GM23338 (cell line): ENCODE data around the gene CAP1. TPM values are rescaled to one million over a fixed set of nuclear protein-coding genes. Genes with fewer than 3 reads are reported as not detected.

Experiments used
- ATAC-seq: fragments of 200-7000 bp; cut with Tn5 transposase; 3 replicates; pipeline ENCODE4 v1.9.1; 2020
- DNase-seq: peaks from one replicate; pipeline ENCODE4 v3.0.0-alpha.2; 2015; ENCODE audit warnings: low spot score
- H2AFZ ChIP-seq: fragments of 200-600 bp; sonication (generic); 2 replicates; pipeline ENCODE4 v1.8.0; 2016; ENCODE audit warnings: antibody characterized with exemption, mild to moderate bottlenecking, moderate library complexity
- H3F3A ChIP-seq: fragments of 200-600 bp; sonication (generic); replicated peaks from 2 replicates; pipeline ENCODE4 v1.8.0; 2017; ENCODE audit warnings: antibody characterized with exemption, mixed run types, low read depth
- H3K27ac ChIP-seq: fragments of 200-600 bp; sonication (generic); 2 replicates; pipeline ENCODE4 v1.6.1; 2016; ENCODE audit warnings: low read depth
- H3K27me3 ChIP-seq: fragments of 200-600 bp; sonication (generic); 2 replicates; pipeline ENCODE4 v1.8.0; 2016; ENCODE audit warnings: mild to moderate bottlenecking, mixed run types, moderate library complexity; ENCODE audit not compliant: insufficient read depth
- H3K36me3 ChIP-seq: fragments of 200-600 bp; sonication (generic); 2 replicates; pipeline ENCODE4 v1.8.0; 2016; ENCODE audit warnings: mild to moderate bottlenecking; ENCODE audit not compliant: insufficient read depth
- H3K4me1 ChIP-seq: fragments of 200-600 bp; sonication (generic); 2 replicates; pipeline ENCODE4 v1.8.0; 2016; ENCODE audit warnings: mild to moderate bottlenecking, moderate library complexity; ENCODE audit not compliant: insufficient read depth
- H3K4me2 ChIP-seq: fragments of 200-600 bp; sonication (generic); 2 replicates; pipeline ENCODE4 v1.7.1; 2017; ENCODE audit warnings: mixed run types
- H3K4me3 ChIP-seq: fragments of 200-600 bp; sonication (generic); 2 replicates; pipeline ENCODE4 v1.6.1; 2016; ENCODE audit warnings: mixed run types
- H3K79me2 ChIP-seq: fragments of 200-600 bp; sonication (generic); replicated peaks from 2 replicates; pipeline ENCODE4 v1.8.0; 2017; ENCODE audit warnings: mild to moderate bottlenecking; ENCODE audit not compliant: insufficient read depth
- H3K9me2 ChIP-seq: fragments of 200-600 bp; sonication (generic); 2 replicates; pipeline ENCODE4 v1.8.0; 2017; ENCODE audit not compliant: insufficient read depth
- H4K20me1 ChIP-seq: fragments of 200-600 bp; sonication (generic); replicated peaks from 2 replicates; pipeline ENCODE4 v1.8.0; 2017; ENCODE audit warnings: mild to moderate bottlenecking; ENCODE audit not compliant: insufficient read depth
- H3K27ac Mint-ChIP-seq: 2 replicates; pipeline ENCODE4 v1.8.0; 2020; ENCODE audit warnings: inconsistent platforms, mild to moderate bottlenecking, moderate library complexity, mixed read lengths
- H3K27me3 Mint-ChIP-seq: 3 replicates; pipeline ENCODE4 v1.8.0; 2022; ENCODE audit warnings: low read depth, mild to moderate bottlenecking, moderate library complexity, mixed read lengths, inconsistent platforms; ENCODE audit not compliant: insufficient read depth, poor library complexity
- H3K36me3 Mint-ChIP-seq: 3 replicates; pipeline ENCODE4 v1.8.0; 2021; ENCODE audit warnings: low read depth, mild to moderate bottlenecking, inconsistent platforms, moderate library complexity, mixed read lengths
- H3K4me1 Mint-ChIP-seq: 3 replicates; pipeline ENCODE4 v1.8.0; 2020; ENCODE audit warnings: mild to moderate bottlenecking, inconsistent platforms, mixed read lengths
- H3K4me3 Mint-ChIP-seq: 3 replicates; pipeline ENCODE4 v1.8.0; 2021; ENCODE audit warnings: moderate library complexity, mild to moderate bottlenecking, inconsistent platforms, mixed read lengths
- H3K9me3 Mint-ChIP-seq: 3 replicates; pipeline ENCODE4 v1.8.0; 2020; ENCODE audit warnings: moderate library complexity, mild to moderate bottlenecking, inconsistent platforms, mixed read lengths
- CREB1 ChIP-seq: fragments of 250-450 bp; sonication (Bioruptor Pico); IDR thresholded peaks from 2 replicates; pipeline ENCODE4 v1.5.0; 2020; ENCODE audit warnings: low read depth, mild to moderate bottlenecking, moderate library complexity
- CTCF ChIP-seq, 2 experiments: fragments of 200-600 bp in 1 of 2; sonication (generic) in 1 of 2; conservative IDR thresholded peaks; 2 replicates each; pipeline versions ENCODE4 v1.5.1 to v1.6.1; 2016 to 2017; ENCODE audit warnings: antibody characterized with exemption in 2 of 2, low read depth in 2 of 2, mild to moderate bottlenecking in 2 of 2, moderate library complexity in 1 of 2
- ETS1 ChIP-seq: IDR thresholded peaks from 2 replicates; pipeline ENCODE4 v1.6.1; 2016; ENCODE audit warnings: antibody characterized with exemption
- JUNB ChIP-seq: IDR thresholded peaks from one replicate; pipeline ENCODE4 v1.6.1; 2016; ENCODE audit warnings: antibody characterized with exemption; ENCODE audit not compliant: unreplicated experiment
- POLR2AphosphoS5 ChIP-seq: IDR thresholded peaks from 2 replicates; pipeline ENCODE4 v1.6.1; 2016; ENCODE audit warnings: antibody characterized with exemption, low read depth
- STAT1 ChIP-seq: IDR thresholded peaks from one replicate; pipeline ENCODE4 v1.6.1; 2016; ENCODE audit warnings: antibody characterized with exemption; ENCODE audit not compliant: unreplicated experiment
- ZNF114 ChIP-seq: fragments of 250-450 bp; sonication (Bioruptor Pico); IDR thresholded peaks from 2 replicates; pipeline ENCODE4 v1.5.0; 2020; ENCODE audit warnings: mild to moderate bottlenecking, moderate library complexity
- ZNF331 ChIP-seq: fragments of 250-450 bp; sonication (Bioruptor Pico); IDR thresholded peaks from 2 replicates; pipeline ENCODE4 v1.5.0; 2020; ENCODE audit warnings: low read depth, mild to moderate bottlenecking, moderate library complexity
- polyA plus RNA-seq: library from polyadenylated mRNA; unstranded; fragments of >200 nt; fragmentation: Nextera tagmentation; extraction: Ambion mirVana; gene quantifications from 2 replicates; pipeline ENCODE4 v1.2.1, GENCODE V29; 2016
- total RNA-seq: library from RNA; depleted of rRNA; stranded (reverse); fragments of >200 nt; shearing (Covaris generic); gene quantifications from 2 replicates; pipeline ENCODE4 v1.2.3, GENCODE V29; 2014
- TF ChIP-seq, protein P1 (sequence below): fragments of 250-450 bp; sonication (Bioruptor Pico); IDR thresholded peaks from 2 replicates; pipeline ENCODE4 v1.5.0; 2020; ENCODE audit warnings: mild to moderate bottlenecking, moderate library complexity
- TF ChIP-seq, protein P2 (sequence below): IDR thresholded peaks from one replicate; pipeline ENCODE4 v1.6.1; 2018; ENCODE audit warnings: antibody characterized with exemption; ENCODE audit not compliant: unreplicated experiment

The CAP1 gene
- total and polyA plus RNA-seq, 2 experiments from 2014 or later = 133 to 254 TPM

DNA sequence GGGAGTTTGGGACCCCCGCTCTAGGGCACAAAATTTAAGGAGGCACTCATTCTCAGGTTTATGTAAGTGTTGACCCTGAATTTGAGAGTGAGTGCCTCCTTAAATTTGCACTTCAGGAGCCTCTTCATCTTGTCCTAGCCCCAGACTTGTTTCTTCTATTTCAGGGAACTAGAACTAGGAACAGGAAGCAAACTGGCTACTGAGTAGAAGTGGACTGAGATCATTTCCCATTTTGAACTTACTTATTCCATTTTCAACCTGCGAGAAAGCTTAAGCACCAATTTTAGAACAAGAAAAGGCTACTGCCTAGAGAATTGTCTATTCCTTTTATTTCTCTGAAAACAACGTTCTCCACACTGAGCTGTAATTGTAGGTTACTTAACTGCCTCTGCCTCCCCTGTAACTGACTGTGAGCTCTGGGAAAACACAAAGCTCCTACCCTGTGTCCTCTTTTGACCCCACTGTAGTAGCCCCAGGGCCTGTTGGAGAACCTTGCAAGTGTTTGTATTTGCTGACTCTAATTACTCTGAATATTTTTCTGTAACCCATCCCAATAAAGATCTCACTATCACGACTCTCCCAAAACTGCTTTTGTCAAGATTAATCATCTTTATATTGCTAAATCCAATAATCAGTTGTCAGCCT is 54.1 kb downstream of the CAP1 start:
- no peak for TF ChIP-seq ZNF114 (CRISPR knock-in tag)
- TF ChIP-seq CTCF (conservative IDR thresholded peaks at IDR 0.05; ENCODE audit: low read depth in 2 of 2) = no peak
- TF ChIP-seq, protein P1, sequence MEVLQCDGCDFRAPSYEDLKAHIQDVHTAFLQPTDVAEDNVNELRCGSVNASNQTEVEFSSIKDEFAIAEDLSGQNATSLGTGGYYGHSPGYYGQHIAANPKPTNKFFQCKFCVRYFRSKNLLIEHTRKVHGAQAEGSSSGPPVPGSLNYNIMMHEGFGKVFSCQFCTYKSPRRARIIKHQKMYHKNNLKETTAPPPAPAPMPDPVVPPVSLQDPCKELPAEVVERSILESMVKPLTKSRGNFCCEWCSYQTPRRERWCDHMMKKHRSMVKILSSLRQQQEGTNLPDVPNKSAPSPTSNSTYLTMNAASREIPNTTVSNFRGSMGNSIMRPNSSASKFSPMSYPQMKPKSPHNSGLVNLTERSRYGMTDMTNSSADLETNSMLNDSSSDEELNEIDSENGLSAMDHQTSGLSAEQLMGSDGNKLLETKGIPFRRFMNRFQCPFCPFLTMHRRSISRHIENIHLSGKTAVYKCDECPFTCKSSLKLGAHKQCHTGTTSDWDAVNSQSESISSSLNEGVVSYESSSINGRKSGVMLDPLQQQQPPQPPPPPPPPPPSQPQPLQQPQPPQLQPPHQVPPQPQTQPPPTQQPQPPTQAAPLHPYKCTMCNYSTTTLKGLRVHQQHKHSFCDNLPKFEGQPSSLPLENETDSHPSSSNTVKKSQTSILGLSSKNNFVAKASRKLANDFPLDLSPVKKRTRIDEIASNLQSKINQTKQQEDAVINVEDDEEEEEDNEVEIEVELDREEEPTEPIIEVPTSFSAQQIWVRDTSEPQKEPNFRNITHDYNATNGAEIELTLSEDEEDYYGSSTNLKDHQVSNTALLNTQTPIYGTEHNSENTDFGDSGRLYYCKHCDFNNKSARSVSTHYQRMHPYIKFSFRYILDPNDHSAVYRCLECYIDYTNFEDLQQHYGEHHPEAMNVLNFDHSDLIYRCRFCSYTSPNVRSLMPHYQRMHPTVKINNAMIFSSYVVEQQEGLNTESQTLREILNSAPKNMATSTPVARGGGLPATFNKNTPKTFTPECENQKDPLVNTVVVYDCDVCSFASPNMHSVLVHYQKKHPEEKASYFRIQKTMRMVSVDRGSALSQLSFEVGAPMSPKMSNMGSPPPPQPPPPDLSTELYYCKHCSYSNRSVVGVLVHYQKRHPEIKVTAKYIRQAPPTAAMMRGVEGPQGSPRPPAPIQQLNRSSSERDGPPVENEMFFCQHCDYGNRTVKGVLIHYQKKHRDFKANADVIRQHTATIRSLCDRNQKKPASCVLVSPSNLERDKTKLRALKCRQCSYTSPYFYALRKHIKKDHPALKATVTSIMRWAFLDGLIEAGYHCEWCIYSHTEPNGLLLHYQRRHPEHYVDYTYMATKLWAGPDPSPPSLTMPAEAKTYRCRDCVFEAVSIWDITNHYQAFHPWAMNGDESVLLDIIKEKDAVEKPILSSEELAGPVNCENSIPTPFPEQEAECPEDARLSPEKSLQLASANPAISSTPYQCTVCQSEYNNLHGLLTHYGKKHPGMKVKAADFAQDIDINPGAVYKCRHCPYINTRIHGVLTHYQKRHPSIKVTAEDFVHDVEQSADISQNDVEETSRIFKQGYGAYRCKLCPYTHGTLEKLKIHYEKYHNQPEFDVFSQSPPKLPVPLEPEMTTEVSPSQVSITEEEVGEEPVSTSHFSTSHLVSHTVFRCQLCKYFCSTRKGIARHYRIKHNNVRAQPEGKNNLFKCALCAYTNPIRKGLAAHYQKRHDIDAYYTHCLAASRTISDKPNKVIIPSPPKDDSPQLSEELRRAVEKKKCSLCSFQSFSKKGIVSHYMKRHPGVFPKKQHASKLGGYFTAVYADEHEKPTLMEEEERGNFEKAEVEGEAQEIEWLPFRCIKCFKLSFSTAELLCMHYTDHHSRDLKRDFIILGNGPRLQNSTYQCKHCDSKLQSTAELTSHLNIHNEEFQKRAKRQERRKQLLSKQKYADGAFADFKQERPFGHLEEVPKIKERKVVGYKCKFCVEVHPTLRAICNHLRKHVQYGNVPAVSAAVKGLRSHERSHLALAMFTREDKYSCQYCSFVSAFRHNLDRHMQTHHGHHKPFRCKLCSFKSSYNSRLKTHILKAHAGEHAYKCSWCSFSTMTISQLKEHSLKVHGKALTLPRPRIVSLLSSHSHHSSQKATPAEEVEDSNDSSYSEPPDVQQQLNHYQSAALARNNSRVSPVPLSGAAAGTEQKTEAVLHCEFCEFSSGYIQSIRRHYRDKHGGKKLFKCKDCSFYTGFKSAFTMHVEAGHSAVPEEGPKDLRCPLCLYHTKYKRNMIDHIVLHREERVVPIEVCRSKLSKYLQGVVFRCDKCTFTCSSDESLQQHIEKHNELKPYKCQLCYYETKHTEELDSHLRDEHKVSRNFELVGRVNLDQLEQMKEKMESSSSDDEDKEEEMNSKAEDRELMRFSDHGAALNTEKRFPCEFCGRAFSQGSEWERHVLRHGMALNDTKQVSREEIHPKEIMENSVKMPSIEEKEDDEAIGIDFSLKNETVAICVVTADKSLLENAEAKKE (CRISPR knock-in tag) = no peak
- TF ChIP-seq ZNF331 (CRISPR knock-in tag) = no peak
- no peak for TF ChIP-seq POLR2AphosphoS5
- TF ChIP-seq, protein P2, sequence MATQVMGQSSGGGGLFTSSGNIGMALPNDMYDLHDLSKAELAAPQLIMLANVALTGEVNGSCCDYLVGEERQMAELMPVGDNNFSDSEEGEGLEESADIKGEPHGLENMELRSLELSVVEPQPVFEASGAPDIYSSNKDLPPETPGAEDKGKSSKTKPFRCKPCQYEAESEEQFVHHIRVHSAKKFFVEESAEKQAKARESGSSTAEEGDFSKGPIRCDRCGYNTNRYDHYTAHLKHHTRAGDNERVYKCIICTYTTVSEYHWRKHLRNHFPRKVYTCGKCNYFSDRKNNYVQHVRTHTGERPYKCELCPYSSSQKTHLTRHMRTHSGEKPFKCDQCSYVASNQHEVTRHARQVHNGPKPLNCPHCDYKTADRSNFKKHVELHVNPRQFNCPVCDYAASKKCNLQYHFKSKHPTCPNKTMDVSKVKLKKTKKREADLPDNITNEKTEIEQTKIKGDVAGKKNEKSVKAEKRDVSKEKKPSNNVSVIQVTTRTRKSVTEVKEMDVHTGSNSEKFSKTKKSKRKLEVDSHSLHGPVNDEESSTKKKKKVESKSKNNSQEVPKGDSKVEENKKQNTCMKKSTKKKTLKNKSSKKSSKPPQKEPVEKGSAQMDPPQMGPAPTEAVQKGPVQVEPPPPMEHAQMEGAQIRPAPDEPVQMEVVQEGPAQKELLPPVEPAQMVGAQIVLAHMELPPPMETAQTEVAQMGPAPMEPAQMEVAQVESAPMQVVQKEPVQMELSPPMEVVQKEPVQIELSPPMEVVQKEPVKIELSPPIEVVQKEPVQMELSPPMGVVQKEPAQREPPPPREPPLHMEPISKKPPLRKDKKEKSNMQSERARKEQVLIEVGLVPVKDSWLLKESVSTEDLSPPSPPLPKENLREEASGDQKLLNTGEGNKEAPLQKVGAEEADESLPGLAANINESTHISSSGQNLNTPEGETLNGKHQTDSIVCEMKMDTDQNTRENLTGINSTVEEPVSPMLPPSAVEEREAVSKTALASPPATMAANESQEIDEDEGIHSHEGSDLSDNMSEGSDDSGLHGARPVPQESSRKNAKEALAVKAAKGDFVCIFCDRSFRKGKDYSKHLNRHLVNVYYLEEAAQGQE = no peak
- TF ChIP-seq JUNB = no peak
- no peak for TF ChIP-seq ETS1
- TF ChIP-seq STAT1 = no peak
- no peak for TF ChIP-seq CREB1

More for the DNA sequence above, 54.1 kb downstream of the CAP1 start:
- peaks cover 15% of the 10 kb centered on the region for H4K20me1 ChIP-seq
- DNase-seq (no peak), ATAC-seq (no peak)
- Mint-ChIP-seq H3K27ac (no peak overlapping the region), H3K27me3 (no peaks in the 10 kb centered on the region), H3K9me3 (no peaks in the 10 kb centered on the region; the same call in 2 of the 3 replicates), H3K4me3 (no peak overlapping the region), H3K4me1 (peaks cover 8% of the 10 kb centered on the region; the same call in 2 of the 3 replicates), H3K36me3 (peaks cover 22% of the 10 kb centered on the region; the same call in 2 of the 3 replicates)
- H3K27ac ChIP-seq = no peak overlapping the region
- H3K4me2 ChIP-seq = no peak overlapping the region
- H3K36me3 ChIP-seq = peaks cover 22% of the 10 kb centered on the region
- peaks cover 49% of the 10 kb centered on the region for H3K79me2 ChIP-seq
- no peak overlapping the region for H2AFZ ChIP-seq
- no peaks in the 10 kb centered on the region for H3K9me2 ChIP-seq
- H3K4me1 ChIP-seq = peaks cover 7% of the 10 kb centered on the region; the same call in 1 of the 2 replicates
- H3K4me3 ChIP-seq = no peak overlapping the region
- H3F3A ChIP-seq = no peaks in the 10 kb centered on the region
- no peaks in the 10 kb centered on the region for H3K27me3 ChIP-seq
